Measurements from ENCODE around the gene ESPL1. TPM values are rescaled to one million over a fixed set of nuclear protein-coding genes. Genes with fewer than 3 reads are reported as not detected.

ESPL1 gene
- total and polyA plus RNA-seq, 2 of the 13 experiments (the other 11 are each of a cell fraction or from before 2014, with no cell fraction given), result 5.8 to 11.5 TPM

DNA sequence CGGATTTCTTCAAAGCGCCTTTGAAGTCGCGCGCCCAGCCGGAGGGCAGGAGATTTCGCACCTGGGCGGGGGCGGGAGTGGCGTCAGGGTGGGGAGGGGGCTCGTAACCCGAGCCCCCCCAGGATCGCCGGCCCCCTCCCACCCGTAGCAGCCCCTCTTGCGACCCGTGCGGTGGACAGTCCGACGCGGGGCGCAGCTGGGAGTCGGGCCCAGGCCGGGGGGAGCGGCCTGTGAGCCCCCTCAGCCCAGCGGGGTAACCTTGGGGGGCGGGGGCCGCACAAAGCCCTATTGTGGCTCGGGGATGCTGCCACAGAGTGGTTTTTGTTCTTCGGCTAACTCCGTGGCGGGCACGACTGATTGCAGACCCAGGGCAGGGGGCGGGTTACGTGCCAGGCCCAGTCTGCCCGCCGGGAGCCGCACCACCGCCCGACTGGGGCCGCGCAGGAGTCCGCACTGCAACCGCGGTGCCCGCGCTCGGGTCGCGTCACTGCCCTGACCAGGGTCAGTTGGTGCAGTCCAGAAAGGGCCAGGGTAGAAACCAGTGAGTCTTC is 57.5 kb downstream of the ESPL1 start (continued):
- TF ChIP-seq, protein P1, sequence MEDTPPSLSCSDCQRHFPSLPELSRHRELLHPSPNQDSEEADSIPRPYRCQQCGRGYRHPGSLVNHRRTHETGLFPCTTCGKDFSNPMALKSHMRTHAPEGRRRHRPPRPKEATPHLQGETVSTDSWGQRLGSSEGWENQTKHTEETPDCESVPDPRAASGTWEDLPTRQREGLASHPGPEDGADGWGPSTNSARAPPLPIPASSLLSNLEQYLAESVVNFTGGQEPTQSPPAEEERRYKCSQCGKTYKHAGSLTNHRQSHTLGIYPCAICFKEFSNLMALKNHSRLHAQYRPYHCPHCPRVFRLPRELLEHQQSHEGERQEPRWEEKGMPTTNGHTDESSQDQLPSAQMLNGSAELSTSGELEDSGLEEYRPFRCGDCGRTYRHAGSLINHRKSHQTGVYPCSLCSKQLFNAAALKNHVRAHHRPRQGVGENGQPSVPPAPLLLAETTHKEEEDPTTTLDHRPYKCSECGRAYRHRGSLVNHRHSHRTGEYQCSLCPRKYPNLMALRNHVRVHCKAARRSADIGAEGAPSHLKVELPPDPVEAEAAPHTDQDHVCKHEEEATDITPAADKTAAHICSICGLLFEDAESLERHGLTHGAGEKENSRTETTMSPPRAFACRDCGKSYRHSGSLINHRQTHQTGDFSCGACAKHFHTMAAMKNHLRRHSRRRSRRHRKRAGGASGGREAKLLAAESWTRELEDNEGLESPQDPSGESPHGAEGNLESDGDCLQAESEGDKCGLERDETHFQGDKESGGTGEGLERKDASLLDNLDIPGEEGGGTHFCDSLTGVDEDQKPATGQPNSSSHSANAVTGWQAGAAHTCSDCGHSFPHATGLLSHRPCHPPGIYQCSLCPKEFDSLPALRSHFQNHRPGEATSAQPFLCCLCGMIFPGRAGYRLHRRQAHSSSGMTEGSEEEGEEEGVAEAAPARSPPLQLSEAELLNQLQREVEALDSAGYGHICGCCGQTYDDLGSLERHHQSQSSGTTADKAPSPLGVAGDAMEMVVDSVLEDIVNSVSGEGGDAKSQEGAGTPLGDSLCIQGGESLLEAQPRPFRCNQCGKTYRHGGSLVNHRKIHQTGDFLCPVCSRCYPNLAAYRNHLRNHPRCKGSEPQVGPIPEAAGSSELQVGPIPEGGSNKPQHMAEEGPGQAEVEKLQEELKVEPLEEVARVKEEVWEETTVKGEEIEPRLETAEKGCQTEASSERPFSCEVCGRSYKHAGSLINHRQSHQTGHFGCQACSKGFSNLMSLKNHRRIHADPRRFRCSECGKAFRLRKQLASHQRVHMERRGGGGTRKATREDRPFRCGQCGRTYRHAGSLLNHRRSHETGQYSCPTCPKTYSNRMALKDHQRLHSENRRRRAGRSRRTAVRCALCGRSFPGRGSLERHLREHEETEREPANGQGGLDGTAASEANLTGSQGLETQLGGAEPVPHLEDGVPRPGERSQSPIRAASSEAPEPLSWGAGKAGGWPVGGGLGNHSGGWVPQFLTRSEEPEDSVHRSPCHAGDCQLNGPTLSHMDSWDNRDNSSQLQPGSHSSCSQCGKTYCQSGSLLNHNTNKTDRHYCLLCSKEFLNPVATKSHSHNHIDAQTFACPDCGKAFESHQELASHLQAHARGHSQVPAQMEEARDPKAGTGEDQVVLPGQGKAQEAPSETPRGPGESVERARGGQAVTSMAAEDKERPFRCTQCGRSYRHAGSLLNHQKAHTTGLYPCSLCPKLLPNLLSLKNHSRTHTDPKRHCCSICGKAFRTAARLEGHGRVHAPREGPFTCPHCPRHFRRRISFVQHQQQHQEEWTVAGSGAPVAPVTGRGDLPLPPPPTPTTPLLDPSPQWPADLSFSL (CRISPR knock-in tag; IDR thresholded peaks at IDR 0.05), result no peak
- TF ChIP-seq, protein P2, sequence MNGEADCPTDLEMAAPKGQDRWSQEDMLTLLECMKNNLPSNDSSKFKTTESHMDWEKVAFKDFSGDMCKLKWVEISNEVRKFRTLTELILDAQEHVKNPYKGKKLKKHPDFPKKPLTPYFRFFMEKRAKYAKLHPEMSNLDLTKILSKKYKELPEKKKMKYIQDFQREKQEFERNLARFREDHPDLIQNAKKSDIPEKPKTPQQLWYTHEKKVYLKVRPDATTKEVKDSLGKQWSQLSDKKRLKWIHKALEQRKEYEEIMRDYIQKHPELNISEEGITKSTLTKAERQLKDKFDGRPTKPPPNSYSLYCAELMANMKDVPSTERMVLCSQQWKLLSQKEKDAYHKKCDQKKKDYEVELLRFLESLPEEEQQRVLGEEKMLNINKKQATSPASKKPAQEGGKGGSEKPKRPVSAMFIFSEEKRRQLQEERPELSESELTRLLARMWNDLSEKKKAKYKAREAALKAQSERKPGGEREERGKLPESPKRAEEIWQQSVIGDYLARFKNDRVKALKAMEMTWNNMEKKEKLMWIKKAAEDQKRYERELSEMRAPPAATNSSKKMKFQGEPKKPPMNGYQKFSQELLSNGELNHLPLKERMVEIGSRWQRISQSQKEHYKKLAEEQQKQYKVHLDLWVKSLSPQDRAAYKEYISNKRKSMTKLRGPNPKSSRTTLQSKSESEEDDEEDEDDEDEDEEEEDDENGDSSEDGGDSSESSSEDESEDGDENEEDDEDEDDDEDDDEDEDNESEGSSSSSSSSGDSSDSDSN (CRISPR knock-in tag; IDR thresholded peaks at IDR 0.05), result no peak; the same call in 1 of the 2 replicates
- TF ChIP-seq, protein P3, sequence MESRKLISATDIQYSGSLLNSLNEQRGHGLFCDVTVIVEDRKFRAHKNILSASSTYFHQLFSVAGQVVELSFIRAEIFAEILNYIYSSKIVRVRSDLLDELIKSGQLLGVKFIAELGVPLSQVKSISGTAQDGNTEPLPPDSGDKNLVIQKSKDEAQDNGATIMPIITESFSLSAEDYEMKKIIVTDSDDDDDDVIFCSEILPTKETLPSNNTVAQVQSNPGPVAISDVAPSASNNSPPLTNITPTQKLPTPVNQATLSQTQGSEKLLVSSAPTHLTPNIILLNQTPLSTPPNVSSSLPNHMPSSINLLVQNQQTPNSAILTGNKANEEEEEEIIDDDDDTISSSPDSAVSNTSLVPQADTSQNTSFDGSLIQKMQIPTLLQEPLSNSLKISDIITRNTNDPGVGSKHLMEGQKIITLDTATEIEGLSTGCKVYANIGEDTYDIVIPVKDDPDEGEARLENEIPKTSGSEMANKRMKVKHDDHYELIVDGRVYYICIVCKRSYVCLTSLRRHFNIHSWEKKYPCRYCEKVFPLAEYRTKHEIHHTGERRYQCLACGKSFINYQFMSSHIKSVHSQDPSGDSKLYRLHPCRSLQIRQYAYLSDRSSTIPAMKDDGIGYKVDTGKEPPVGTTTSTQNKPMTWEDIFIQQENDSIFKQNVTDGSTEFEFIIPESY (CRISPR knock-in tag; IDR thresholded peaks at IDR 0.05), result peak; percentile 56
- TF ChIP-seq ZBTB7B (CRISPR knock-in tag; IDR thresholded peaks at IDR 0.05) (peak; percentile 44; the same call in 1 of the 2 replicates), TMF1 (CRISPR knock-in tag; IDR thresholded peaks at IDR 0.05; ENCODE audit: low read depth) (no peak), SIX4 (CRISPR knock-in tag; IDR thresholded peaks at IDR 0.05) (no peak)
- TF ChIP-seq, protein P4, sequence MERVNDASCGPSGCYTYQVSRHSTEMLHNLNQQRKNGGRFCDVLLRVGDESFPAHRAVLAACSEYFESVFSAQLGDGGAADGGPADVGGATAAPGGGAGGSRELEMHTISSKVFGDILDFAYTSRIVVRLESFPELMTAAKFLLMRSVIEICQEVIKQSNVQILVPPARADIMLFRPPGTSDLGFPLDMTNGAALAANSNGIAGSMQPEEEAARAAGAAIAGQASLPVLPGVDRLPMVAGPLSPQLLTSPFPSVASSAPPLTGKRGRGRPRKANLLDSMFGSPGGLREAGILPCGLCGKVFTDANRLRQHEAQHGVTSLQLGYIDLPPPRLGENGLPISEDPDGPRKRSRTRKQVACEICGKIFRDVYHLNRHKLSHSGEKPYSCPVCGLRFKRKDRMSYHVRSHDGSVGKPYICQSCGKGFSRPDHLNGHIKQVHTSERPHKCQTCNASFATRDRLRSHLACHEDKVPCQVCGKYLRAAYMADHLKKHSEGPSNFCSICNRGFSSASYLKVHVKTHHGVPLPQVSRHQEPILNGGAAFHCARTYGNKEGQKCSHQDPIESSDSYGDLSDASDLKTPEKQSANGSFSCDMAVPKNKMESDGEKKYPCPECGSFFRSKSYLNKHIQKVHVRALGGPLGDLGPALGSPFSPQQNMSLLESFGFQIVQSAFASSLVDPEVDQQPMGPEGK (CRISPR knock-in tag; IDR thresholded peaks at IDR 0.05), result peak; percentile 89

Data from HepG2 (cell line).